ENCODE results near the gene C17orf114.
"Not testable (repeated sequence)": the region's sequence is repeated elsewhere in the genome, so short reads cannot be mapped to it uniquely, and the experiment has no call there.

The C17orf114 gene

DNA sequence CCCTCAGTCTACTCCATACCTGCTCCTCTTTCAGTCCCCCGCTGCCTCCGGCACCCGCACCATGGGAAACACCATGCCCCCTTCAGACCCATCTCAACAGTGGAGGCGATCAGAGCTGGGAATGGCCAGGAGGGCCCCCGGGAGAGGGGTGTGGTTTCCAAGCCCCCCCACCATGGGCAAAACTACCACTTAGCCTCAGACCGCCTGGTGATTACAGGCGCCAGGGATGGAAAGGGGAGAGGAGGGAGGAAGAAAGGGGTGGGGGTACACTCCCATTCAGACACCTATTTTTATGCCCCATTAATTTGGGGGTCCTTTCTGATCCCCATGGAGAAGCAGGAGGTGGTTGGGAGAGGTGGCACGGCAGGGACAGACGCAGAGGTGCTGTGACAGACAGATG is at the start of gene C17orf114:
TSS of gene C17orf114 (minus strand) at position 101 of the 400 bp plus-strand sequence.
- no peak for DNase-seq

DNA sequence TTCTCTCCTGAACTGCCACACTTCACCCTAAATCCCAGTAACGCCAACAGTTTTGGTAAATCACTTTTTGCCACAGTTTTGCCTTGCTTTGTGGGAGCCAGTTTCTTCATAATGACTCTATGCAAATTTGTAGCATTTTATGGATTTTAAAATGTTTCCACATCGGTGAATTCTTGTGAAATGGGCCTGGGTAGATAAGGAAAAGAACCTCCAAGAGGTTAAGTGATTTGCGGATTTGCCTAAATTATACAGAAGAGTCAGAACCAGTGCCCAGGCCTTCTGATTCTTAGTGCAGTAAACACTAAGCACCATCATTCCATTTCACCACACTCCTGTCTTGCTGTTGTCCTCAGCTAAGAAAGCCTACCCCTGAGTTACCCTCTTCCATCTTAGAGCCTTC is 49.0 kb upstream of the C17orf114 start:
- no peak for DNase-seq

DNA sequence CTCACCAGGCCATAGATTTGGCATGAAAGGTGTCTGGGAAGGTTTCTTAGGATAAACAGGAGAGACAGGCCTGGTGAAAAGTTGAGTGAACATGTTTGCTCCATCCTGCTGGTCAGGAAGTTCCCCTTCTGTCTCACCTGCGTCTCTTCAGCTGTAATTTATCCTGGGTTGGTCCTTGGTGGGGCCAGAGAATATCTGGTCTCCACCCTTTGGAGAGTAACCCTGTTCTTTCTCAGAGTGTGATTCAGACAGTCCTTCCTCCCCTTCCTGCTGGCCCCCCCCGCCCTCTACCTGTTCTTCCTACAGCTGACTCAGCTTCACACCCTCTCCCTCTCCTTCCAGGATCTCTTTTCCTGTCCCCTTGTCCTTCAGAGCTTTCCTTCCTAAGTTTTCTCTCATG is 48.1 kb upstream of the C17orf114 start:
- no peak for DNase-seq

GRCh38 chr17:4849011-4849536 is 46.9 kb upstream of the C17orf114 start:
- DNase-seq, result no peak

- no peak for DNase-seq
Measured at GRCh38 chr17:4846635-4847390, 44.7 kb upstream of the C17orf114 start.

DNA sequence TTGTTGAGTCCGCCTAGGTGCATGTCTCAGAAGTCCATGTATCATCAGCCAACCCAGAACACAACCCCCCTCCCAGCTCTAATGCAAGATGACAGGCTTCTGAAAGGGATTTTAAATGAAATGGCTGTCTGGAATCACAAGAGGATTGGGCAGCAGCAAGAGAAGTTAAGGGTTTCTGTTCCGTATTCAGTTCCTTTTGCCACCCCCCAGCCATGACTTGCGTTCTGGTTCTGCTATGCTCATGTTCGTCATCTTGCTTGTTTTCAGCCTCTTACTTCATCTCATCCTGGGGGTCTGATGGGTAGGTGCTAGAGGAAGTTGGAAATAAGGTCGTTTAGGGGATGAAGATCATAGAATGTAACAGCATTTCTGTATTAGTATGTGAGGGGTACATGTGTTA is 43.0 kb upstream of the C17orf114 start:
- no peak for DNase-seq

GRCh38 chr17:4843321-4844000 is 41.3 kb upstream of the C17orf114 start:
- DNase-seq, result no peak

GRCh38 chr17:4842376-4842775 is 40.2 kb upstream of the C17orf114 start:
- DNase-seq, result no peak

GRCh38 chr17:4840893-4841242 is 38.7 kb upstream of the C17orf114 start:
- no peak for DNase-seq

DNA sequence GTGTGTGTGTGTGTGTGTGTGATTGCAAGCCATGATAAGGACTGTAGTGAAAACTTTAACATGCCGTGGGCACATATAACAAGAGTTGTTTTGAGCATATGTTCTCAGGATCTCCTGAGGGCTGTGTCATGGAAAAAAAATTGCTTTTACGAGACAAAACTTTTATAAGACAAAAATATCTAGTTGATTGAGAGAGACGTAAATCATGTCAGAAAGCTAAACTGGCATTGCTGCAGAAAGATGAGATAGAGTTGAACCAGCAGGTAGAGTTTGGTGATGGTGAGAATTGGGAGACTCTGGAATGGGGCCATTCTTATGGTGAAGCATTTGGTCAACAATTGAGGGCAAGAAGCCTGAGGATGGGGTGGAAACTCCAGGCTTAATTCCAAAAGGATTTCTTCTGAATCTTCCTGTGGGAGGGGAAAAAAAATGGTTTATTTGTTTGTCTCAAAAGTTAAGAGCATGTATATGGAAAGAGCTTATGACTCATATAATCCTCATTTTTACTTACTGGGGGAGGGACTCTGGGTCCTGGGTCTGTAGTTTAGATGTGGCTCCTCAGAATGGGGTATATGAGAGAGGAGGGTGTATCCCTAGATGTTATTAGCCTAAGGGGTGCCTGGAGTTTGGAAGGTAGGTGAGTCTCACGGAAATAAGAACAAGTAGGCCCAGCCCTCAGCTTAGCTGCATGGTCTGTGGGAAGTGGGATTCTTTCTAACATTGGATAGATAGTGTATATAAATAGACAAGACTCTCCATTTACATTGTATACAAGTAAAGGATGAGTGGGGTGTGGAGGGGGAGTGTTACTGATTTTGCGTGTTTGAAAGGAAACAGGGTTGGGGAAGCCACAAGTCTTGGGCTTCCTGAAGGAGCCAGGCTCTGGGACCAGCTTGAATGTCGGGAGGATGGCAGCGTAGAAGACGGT is 38.1 kb upstream of the C17orf114 start:
- DNase-seq, result no peak

DNA sequence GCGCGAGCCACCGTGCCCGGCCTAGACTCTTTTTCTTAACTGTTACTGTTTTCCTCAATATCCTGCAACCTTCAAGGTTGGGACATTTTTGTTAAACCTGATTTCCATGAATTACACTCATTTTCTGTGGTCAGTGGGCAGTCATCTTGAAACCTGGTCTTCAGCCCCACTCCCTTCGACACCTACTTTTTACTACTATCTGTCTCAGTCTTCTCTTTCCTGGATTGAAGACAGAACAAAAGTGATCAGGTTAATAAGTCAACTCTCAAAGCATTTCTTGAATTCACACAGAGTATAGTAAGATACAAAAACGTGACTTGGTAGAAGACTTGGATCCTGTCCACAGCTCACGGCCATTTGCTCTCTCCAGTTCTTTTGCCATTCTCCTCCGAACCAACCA is 37.1 kb upstream of the C17orf114 start:
- DNase-seq, result no peak

- no peak for DNase-seq
Measured at GRCh38 chr17:4838309-4838785, 36.2 kb upstream of the C17orf114 start.

- DNase-seq, result no peak
Measured at GRCh38 chr17:4837471-4838308, 35.6 kb upstream of the C17orf114 start.

DNA sequence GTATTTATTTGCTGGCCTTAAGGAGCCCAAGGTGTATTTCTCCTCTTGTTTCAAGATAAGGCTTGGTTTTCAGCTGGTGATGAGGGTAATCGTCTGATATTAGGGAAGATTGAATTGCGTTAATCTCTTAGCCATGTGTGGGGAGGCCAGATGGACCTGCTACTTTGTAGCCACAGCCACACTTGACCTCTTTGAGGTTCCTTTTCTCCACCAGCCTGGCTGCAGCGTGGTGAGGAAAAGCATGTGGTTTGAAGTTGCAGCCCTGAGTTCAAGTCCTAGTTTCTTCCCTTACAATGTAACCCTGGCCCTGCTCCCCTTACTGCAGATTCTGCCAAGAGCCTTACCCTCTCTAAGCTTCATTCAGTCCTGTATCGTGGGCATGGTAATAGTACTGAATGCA is 34.1 kb upstream of the C17orf114 start:
- no peak for DNase-seq

DNA sequence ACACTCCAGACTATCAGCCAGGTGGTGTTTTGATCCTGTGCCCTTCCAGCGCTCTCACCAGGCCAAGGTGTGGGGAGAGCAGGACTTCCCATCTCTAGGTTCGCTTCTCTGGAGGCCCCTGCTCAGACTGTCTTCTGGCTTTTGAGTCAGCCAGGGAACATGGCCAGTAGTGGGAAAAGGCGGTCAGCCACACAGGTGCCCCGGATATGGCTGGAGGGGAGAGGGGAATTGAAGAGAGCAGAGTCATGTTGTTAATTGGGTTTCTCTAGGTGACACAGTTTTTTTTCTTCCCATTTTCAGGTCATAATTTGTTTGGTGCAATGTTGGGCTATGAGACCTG is 32.5 kb upstream of the C17orf114 start:
- DNase-seq, result no peak

GRCh38 chr17:4833941-4834680 is 32.0 kb upstream of the C17orf114 start:
- peak; percentile 22 for DNase-seq

- peak; percentile 95 for DNase-seq
Measured at GRCh38 chr17:4833178-4833940, 31.2 kb upstream of the C17orf114 start, which contains the start of gene MINK1. Gene MINK1, plus strand, starts transcription at chr17:4833340. Its CDS starts 244 bp downstream, at chr17:4833584.

DNA sequence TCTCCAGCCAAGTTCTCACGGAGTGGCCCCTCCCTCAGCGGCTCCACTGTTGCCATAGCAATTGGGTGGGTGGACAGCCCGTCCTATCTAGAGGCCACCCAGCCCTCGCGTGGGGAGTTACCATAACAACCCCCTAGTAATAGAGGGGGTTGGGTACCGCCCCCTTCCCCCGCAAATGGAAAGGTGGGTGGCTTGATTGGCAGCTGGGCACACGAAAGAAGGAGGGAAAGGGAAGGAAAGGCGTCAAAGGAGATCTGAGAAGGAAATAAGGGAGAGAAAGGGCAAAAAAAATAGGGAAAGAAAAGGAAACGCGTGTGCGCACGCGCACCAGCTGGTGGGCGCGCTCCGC is 30.7 kb upstream of the C17orf114 start:
- not testable (repeated sequence) for DNase-seq

- no peak for DNase-seq
Measured at GRCh38 chr17:4827399-4827798, 25.3 kb upstream of the C17orf114 start.

DNA sequence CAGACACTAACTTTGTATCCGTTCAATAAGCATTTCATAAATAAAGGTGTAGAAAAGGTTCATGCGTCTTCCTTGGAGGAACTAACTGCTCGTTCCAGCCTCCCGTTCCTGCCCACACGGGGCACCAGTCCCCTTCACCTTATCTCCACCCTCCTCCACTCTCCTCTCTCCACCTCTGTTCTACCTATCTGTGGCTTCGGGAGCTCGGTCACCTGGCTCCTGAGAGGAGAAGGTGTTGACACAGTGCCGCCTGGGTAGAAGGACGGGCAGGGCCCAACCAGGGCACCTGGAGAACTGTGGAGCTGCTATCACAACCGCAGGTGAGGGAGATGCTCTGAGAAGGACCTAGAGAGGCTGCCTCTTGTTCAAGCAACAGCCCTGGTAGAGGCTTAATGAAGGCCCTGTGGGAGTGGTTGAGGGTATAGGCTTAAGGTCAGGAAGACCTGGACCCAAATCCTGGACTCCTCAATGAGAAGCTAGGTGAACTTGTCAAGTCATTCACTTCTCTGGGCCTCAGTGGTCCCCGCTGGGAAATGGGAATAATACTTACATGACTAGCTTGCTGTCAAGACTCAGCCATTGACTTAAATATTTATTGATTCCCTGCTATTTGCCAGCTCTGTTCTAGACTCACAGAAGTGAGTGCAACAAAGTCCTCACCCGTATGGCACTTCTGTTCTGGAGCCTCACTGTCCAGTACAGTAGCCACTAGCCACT is 21.4 kb upstream of the C17orf114 start:
- DNase-seq, result no peak

Measured in RPMI8226 (cell line).